Subcutaneous abdominal adipose tissue (tissue), 5 donors: ENCODE measurements around the gene DNAJA4.

Experiments
- H3K27ac ChIP-seq: one replicate; pipeline ENCODE4 v1.7.0; 2013; ENCODE audit warnings: low read depth, mild to moderate bottlenecking, inconsistent platforms, low read length, moderate library complexity
- H3K27me3 ChIP-seq, 5 donors: one replicate each; pipeline ENCODE4 v1.7.0; 2013; ENCODE audit warnings: low read length in 5 of 5, inconsistent platforms in 1 of 5; ENCODE audit not compliant: control insufficient read depth in 5 of 5, insufficient read depth in 4 of 5
- H3K36me3 ChIP-seq, 5 donors: one replicate each; pipeline ENCODE4 v1.7.0; 2013; ENCODE audit warnings: low read length in 5 of 5; ENCODE audit not compliant: control insufficient read depth in 5 of 5, insufficient read depth in 5 of 5
- H3K4me1 ChIP-seq, 5 donors: one replicate each; pipeline ENCODE4 v1.7.0; 2013; ENCODE audit warnings: low read length in 5 of 5, mild to moderate bottlenecking in 3 of 5, moderate library complexity in 1 of 5; ENCODE audit not compliant: control insufficient read depth in 5 of 5, insufficient read depth in 5 of 5
- H3K4me3 ChIP-seq, 5 donors: one replicate each; pipeline ENCODE4 v1.7.0; 2013; ENCODE audit warnings: low read length in 5 of 5, low read depth in 1 of 5
- H3K9ac ChIP-seq, 5 donors: one replicate each; pipeline ENCODE4 v1.7.0; 2013; ENCODE audit warnings: low read length in 5 of 5, mild to moderate bottlenecking in 4 of 5, moderate library complexity in 3 of 5
- H3K9me3 ChIP-seq, 5 donors: one replicate each; pipeline ENCODE4 v1.7.0; 2013; ENCODE audit warnings: low read length in 5 of 5; ENCODE audit not compliant: control insufficient read depth in 5 of 5
- donor health status: healthy.
- donor health status: healthy.
- donor health status: healthy.
- donor health status: healthy.
- donor health status: healthy.

The DNAJA4 gene

DNA sequence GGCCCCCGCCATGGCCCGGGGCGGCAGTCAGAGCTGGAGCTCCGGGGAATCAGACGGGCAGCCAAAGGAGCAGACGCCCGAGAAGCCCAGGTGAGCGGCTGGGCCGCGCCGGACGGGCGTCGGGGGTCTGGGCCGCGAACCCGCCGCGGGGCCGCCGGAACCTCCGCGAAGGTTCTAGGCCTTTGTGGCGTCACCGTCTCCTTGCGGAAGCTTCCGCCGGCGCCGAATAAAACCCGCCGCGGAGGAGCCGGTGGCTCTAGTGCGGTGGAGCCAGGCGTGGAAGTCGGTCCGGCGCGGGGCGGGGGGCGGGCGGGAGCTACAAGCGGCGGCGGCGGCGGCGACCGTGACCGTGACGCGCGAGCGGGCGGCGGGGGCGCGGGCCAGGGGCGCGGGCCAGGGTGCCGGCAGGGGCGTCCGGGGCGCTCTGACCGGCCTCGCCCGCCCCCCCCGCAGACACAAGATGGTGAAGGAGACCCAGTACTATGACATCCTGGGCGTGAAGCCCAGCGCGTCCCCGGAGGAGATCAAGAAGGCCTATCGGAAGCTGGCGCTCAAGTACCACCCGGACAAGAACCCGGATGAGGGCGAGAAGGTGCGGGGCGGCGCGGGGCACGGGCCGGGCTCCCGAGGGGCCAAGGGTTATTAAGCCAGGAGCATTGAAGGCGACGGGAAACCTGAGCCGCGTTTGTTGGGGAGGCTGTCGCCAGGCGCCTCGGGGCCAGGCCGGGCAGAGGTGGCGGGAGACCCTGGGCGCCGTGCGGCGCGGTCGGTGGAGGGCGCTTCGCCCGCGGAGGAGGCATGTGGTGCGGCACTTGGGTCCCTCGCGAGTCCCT lies at the start of gene DNAJA4:
DNAJA4 (plus strand) TSS at position 259 of the 833 bp plus-strand sequence; CDS start at position 461, 202 bp downstream.
- peak within 1 kb of the TSS; percentile 77 to 88 (median 85) for H3K9ac ChIP-seq

DNA sequence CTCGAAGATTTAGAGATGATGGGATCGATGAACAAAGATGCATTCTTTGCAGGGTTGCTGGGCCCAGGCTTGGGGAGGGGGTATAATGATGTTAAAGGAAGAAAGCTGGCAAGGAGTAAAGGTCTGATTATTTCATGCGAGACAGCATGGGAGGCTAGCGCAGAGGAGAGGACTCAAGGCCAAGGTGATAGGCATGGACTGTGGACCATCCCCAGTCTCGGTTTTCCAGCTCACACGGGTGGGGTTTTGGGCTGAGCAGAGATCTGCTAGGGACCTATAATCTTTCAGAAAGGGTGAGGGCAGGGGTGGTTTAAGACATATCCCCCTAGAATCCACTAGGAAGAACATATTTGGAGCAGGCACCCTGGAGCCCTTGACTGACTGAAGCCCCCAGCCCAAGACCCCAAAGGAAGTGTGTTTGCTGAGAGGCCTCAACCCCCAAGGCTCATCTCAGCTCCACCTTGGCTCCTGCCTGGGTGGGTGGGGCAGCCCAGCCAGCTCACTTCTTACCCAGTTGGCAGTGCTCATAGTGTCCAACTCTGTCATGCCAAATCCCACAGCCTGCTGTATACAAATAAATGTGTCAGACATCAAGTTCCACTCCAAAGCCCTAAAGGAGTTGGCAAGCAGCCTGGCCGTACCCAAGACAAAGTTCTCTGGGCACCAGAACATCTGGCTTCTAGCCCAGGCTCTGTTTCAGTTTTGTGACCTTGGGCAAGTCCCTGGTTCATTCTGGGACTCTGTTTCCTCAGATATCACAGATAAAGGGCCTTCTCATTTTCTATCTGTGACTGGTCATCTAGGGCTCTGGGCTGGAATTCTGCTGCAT lies 47.9 kb upstream of the DNAJA4 start:
- Histone ChIP-seq H3K9ac (peak overlapping the region in 1 of 5 donors; percentile 53), H3K27ac (peak overlapping the region; percentile 90)

More for the DNA sequence above, at the start of gene DNAJA4:
- Histone ChIP-seq H3K9me3 (no peaks in the 10 kb centered on the region), H3K4me1 (peaks cover 3 to 25% (median 17%) of the 10 kb centered on the region in 5 donors), H3K27ac (peak within 1 kb of the TSS; percentile 70), H3K4me3 (peak within 1 kb of the TSS; percentile 71 to 82 (median 78)), H3K27me3 (no peaks in the 10 kb centered on the region), H3K36me3 (no peaks in the 10 kb centered on the region)

DNA sequence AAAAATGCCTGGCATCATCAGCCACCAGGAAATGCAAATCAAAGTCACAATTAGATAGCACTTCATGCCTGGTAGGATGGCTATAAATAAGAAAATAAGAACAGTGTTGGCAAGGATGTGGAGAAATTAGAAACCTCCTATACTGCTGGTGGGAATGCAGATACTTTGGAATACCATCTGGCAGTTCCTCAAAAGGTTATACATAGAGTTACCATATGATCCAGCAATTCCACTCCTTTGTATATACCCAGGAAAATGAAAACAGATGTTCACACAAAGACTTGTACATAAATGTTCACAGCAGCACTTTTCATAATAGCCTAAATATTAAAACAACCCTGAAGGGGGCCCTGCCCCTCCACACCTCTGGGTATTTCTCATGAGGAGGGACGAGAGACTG lies 43.6 kb upstream of the DNAJA4 start:
- Histone ChIP-seq H3K36me3 (no peaks in the 10 kb centered on the region), H3K4me1 (peaks cover 4 to 16% (median 15%) of the 10 kb centered on the region in 5 donors), H3K9ac (no peak overlapping the region), H3K9me3 (no peaks in the 10 kb centered on the region), H3K4me3 (no peak overlapping the region), H3K27ac (no peak overlapping the region), H3K27me3 (no peaks in the 10 kb centered on the region)

More for the DNA sequence above, 47.9 kb upstream of the DNAJA4 start:
- H3K36me3 ChIP-seq: no peaks in the 10 kb centered on the region
- no peak overlapping the region for H3K4me3 ChIP-seq
- H3K27me3 ChIP-seq: peaks cover 0 to 4% (median 0%) of the 10 kb centered on the region in 5 donors
- no peaks in the 10 kb centered on the region for H3K9me3 ChIP-seq
- H3K4me1 ChIP-seq: peaks cover 6 to 28% (median 20%) of the 10 kb centered on the region in 5 donors

DNA sequence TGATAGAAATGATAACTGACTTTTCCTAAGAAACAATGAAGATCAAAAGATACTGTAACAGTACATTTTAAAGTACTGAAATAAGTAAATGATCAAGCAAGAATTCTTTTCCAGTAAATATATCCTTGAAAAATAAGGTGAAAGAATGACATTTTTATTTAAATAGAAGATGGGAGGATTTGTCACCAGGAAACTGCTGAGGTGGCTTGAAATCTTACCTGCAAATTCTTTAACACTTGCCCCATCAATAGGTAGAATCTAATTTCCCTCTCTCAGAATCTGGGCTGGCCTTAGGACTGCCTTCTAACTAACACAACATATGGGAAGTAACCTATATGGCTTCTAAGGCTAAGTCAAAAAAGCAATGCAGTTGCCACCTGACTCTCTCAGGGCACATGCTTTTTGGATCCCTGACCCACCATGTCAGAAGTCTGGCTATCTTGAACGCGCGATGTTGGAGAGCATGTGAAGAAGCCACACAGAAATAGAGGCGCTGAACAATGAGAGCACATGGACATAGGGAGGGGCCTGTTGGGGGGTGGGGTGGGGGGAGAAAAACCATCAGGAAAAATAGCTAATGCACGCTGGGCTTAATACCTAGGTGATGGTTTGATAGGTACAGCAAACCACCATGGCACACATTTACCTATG lies 41.5 kb upstream of the DNAJA4 start:
- H3K27ac ChIP-seq: no peak overlapping the region
- no peak overlapping the region for H3K4me3 ChIP-seq
- no peak overlapping the region for H3K9ac ChIP-seq
- H3K4me1 ChIP-seq: no peaks in the 10 kb centered on the region
- no peaks in the 10 kb centered on the region for H3K36me3 ChIP-seq
- H3K27me3 ChIP-seq: no peaks in the 10 kb centered on the region
- no peaks in the 10 kb centered on the region for H3K9me3 ChIP-seq

DNA sequence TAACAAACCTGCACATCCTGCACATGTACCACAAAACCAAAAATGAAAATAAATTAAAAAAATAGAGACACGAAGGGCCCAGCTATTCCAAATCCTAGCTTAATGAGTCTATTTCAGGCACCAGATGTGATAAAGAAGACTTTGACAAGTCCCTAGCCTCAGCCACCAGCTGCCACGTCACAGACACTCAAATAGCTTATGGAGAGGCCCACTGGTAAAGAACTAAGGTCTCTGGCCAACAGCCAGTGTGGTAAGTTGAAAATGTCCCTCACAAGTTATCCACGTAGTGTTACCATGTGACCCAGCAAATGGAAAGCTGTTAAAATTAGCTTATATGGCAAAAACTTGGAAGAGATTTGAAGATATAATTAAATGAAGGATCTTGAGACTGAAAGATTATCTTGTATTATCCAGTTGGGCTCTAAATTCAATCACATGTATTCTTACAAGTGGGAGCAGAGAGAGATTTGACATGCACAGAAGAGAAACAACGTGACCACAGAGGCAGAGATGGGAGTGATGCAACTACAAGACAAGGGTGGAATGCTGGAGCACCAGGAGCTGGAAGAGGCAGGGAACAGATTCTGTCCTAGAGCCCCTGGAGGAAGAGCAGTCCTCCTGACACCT lies 40.9 kb upstream of the DNAJA4 start:
- Histone ChIP-seq H3K27me3 (no peaks in the 10 kb centered on the region), H3K4me3 (no peak overlapping the region), H3K9me3 (no peaks in the 10 kb centered on the region), H3K36me3 (no peaks in the 10 kb centered on the region), H3K27ac (no peak overlapping the region), H3K4me1 (no peaks in the 10 kb centered on the region), H3K9ac (no peak overlapping the region)

DNA sequence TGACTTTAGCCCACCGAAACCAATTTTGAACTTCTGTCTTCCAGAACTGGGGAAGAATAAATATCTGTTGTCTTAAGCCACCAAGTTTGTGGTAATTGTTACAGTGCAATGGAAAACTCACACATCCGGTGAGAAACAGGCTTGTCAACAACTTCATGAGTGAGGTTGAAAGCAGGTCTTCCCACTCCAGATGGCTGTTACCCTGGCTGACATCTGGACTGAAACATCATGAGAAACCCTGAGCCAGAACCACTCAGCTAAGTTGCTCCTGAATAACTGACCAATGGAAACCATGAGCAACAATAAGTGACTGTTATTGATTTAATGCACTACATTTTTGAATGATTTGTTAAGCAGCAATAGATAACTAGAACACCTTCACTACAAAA lies 40.3 kb upstream of the DNAJA4 start:
- Histone ChIP-seq H3K4me3 (no peak overlapping the region), H3K27ac (no peak overlapping the region), H3K4me1 (no peaks in the 10 kb centered on the region), H3K9ac (no peak overlapping the region), H3K9me3 (no peaks in the 10 kb centered on the region), H3K27me3 (no peaks in the 10 kb centered on the region), H3K36me3 (no peaks in the 10 kb centered on the region)

DNA sequence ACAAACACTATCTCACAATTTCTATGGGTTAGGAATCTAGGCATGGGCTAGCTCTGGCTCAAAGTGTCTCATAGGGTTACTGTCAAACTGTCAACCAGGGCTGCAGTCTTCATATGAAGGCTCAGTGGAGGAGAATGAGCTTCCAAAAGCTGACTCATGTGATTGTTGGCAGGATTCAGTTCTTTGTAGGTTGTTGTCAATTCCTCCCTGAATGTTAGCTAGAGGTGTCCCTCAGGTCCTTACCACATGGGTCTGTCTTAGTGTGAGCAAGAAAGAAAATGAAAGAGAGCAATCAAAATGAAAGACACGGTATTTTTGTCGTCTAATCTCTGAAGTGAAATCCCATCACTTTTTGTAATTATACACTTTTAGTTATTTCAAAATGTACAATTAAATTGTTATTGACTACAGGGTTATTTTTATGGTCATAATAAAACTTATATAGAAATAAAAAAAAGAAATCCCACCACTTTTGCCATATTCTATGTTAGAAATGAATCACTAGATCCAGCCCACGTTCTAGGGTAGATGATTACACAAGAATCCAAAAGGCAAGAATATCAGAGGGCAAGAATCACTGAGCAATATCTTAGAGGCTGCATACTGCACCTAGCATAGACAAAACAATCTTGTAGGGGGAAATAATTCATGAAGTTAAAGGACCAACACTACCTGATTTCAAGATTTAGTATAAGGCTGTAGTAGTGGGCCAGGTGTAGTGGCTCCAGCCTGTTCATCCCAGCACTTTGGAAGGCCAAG lies 38.4 kb upstream of the DNAJA4 start:
- no peaks in the 10 kb centered on the region for H3K9me3 ChIP-seq
- H3K4me3 ChIP-seq: no peak overlapping the region
- H3K27me3 ChIP-seq: no peaks in the 10 kb centered on the region
- H3K4me1 ChIP-seq: no peaks in the 10 kb centered on the region
- H3K36me3 ChIP-seq: no peaks in the 10 kb centered on the region
- H3K27ac ChIP-seq: no peak overlapping the region
- no peak overlapping the region for H3K9ac ChIP-seq

DNA sequence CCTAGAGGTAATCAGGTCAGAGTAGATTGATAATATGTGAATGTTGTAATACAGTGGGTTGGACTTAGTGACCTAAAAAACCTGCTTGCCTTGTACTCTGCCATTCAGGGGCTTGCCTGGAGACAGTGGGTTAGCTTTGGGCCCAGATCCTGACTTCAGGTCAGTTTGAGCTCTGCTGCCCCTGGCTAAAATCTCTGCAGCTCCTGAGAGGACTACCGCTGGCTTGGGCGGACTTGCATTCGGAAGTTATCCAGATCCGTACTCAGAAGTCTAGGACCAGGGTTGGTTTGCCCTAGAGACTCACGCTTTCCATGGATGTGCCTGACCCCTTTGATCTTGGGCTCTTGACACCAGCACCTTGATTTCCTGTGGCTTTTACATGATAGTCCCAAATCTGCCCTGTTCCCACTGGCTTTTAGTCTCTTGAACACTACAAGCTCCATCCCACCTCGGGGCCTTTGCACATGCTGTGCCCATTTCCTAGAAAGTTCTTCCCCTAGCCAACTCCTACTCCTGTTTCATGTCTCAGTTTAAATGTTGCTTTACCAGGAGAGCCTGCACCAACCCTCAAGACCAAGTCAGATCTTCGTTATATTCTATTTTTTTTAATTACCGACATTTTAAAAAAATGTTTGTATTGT lies 35.9 kb upstream of the DNAJA4 start:
- H3K9ac ChIP-seq: no peak overlapping the region
- H3K36me3 ChIP-seq: no peaks in the 10 kb centered on the region
- no peak overlapping the region for H3K4me3 ChIP-seq
- H3K4me1 ChIP-seq: no peaks in the 10 kb centered on the region
- no peaks in the 10 kb centered on the region for H3K27me3 ChIP-seq
- no peak overlapping the region for H3K27ac ChIP-seq
- H3K9me3 ChIP-seq: no peaks in the 10 kb centered on the region
